B cell (primary cell): Measurements from ENCODE around the gene NDUFB7. TPM values are rescaled to one million over a fixed set of nuclear protein-coding genes. Genes with fewer than 3 reads are reported as not detected.

ENCODE experiments used
- ATAC-seq: fragments of 200-7000 bp; cut with Tn5 transposase; one replicate; pipeline ENCODE4 v1.10.0; 2021; ENCODE audit warnings: low read depth, mild to moderate bottlenecking, moderate number of reproducible peaks, moderate library complexity
- CTCF ChIA-PET: fragments of 350-600 bp; sonication (Branson Sonifier 250); formaldehyde crosslinking; loops from one replicate; lab custom pipeline; 2021; ENCODE audit warnings: antibody characterized with exemption, inconsistent platforms; lab: Charles Lee
- POLR2A ChIA-PET: fragments of 350-600 bp; sonication (Branson Sonifier 250); formaldehyde crosslinking; loops from one replicate; lab custom pipeline; 2021; ENCODE audit warnings: antibody characterized with exemption; lab: Charles Lee
- DNase-seq: peaks from one replicate; pipeline ENCODE4 v3.0.0; 2013
- H2AFZ ChIP-seq: 2 replicates; pipeline ENCODE4 v1.6.1; 2012; ENCODE audit warnings: mild to moderate bottlenecking, low read depth, low read length; ENCODE audit not compliant: insufficient read depth, poor library complexity, severe bottlenecking
- H3K27ac ChIP-seq, 2 donors: 1 replicate in 1 of 2; 2 replicates in 1 of 2; pipeline ENCODE4 v1.5.1; 2012 to 2013; ENCODE audit warnings: low read length in 2 of 2, mild to moderate bottlenecking in 2 of 2, moderate library complexity in 1 of 2
- H3K27me3 ChIP-seq, 4 experiments: fragments of 200-600 bp in 1 of 4; sonication (generic) in 1 of 4; replicated peaks in 1 of 4; 1 replicate in 2 of 4; 2 replicates in 2 of 4; pipeline versions ENCODE4 v1.6.1 to v1.7.0; 2013 to 2016; ENCODE audit warnings: low read length in 3 of 4, mild to moderate bottlenecking in 2 of 4, mixed read lengths in 1 of 4, moderate library complexity in 1 of 4; ENCODE audit not compliant: insufficient read depth in 4 of 4, control insufficient read depth in 3 of 4; ENCODE audit errors: control extremely low read depth in 1 of 4
- H3K36me3 ChIP-seq, 2 experiments: replicated peaks in 1 of 2; 1 replicate in 1 of 2; 2 replicates in 1 of 2; pipeline versions ENCODE4 v1.6.1 to v1.7.1; 2013; ENCODE audit warnings: low read length in 1 of 2; ENCODE audit not compliant: insufficient read depth in 2 of 2, control insufficient read depth in 1 of 2; ENCODE audit errors: control extremely low read depth in 1 of 2, extremely low read depth in 1 of 2
- H3K4me1 ChIP-seq, 2 donors: fragments of 200-600 bp in 1 of 2; sonication (generic) in 1 of 2; 1 replicate in 1 of 2; 2 replicates in 1 of 2; pipeline versions ENCODE4 v1.5.1 to v1.6.1; 2013 to 2017; ENCODE audit warnings: low read length in 2 of 2; ENCODE audit not compliant: control insufficient read depth in 2 of 2, insufficient read depth in 2 of 2
- H3K4me2 ChIP-seq: replicated peaks from 2 replicates; pipeline ENCODE3; 2012; ENCODE audit warnings: mild to moderate bottlenecking, low read depth, low read length; ENCODE audit not compliant: poor library complexity, severe bottlenecking
- H3K4me3 ChIP-seq, 5 experiments: fragments of 200-600 bp in 1 of 5; sonication (generic) in 1 of 5; 1 replicate in 3 of 5; 2 replicates in 2 of 5; pipeline versions ENCODE4 v1.5.1 to v1.7.0; 2011 to 2016; ENCODE audit warnings: low read length in 4 of 5, mild to moderate bottlenecking in 4 of 5, low read depth in 2 of 5, control low read depth in 1 of 5, moderate library complexity in 1 of 5; ENCODE audit not compliant: insufficient read depth in 1 of 5; ENCODE audit errors: control extremely low read depth in 1 of 5, extremely low read depth in 1 of 5
- H3K79me2 ChIP-seq: fragments of 200-600 bp; sonication (generic); one replicate; pipeline ENCODE4 v1.6.0; 2016; ENCODE audit warnings: low read length; ENCODE audit not compliant: control insufficient read depth, insufficient read depth
- H3K9ac ChIP-seq: fragments of 200-600 bp; sonication (generic); 2 replicates; pipeline ENCODE4 v1.6.1; 2017; ENCODE audit warnings: mild to moderate bottlenecking, low read length, moderate library complexity
- H3K9me3 ChIP-seq, 3 donors: one replicate each; pipeline versions ENCODE4 v1.6.1 to v1.7.1; 2013; ENCODE audit warnings: low read length in 2 of 3; ENCODE audit not compliant: control insufficient read depth in 2 of 3, insufficient read depth in 1 of 3; ENCODE audit errors: control extremely low read depth in 1 of 3
- H4K20me1 ChIP-seq: 2 replicates; pipeline ENCODE4 v1.6.0; 2012; ENCODE audit warnings: mild to moderate bottlenecking, low read length; ENCODE audit not compliant: insufficient read depth, control insufficient read depth, poor library complexity, severe bottlenecking
- H3K27ac Mint-ChIP-seq: one replicate; pipeline ENCODE4 v1.8.0; 2021; ENCODE audit warnings: mixed read lengths
- H3K27me3 Mint-ChIP-seq: one replicate; pipeline ENCODE4 v1.8.0; 2021; ENCODE audit warnings: mixed read lengths
- H3K4me1 Mint-ChIP-seq: one replicate; pipeline ENCODE4 v1.8.0; 2021; ENCODE audit warnings: mixed read lengths
- H3K4me3 Mint-ChIP-seq: one replicate; pipeline ENCODE4 v1.8.0; 2021; ENCODE audit warnings: mixed read lengths
- H3K9me3 Mint-ChIP-seq: one replicate; pipeline ENCODE4 v1.8.0; 2022; ENCODE audit warnings: mixed read lengths; ENCODE audit not compliant: insufficient read depth
- EZH2 ChIP-seq: IDR thresholded peaks from 2 replicates; pipeline ENCODE4 v1.6.1; 2012; ENCODE audit warnings: borderline replicate concordance, low read depth, mild to moderate bottlenecking, moderate library complexity, low read length; ENCODE audit not compliant: insufficient read depth, poor library complexity, severe bottlenecking
- WGBS: methylation state at CpG from one replicate; pipeline ENCODE4 v1.1.5; 2013; ENCODE audit warnings: missing lambda C conversion rate; ENCODE audit not compliant: insufficient coverage; 5-methylcytosine and 5-hydroxymethylcytosine counted together
- intact Hi-C: fragments of 100-400 bp; cut with micrococcal nuclease; formaldehyde crosslinking; loops from one replicate; pipeline ENCODE4 v1.10.0; 2022
- polyA minus RNA-seq: library from RNA; depleted of rRNA, polyadenylated mRNA; stranded (reverse); fragments of >200 nt; gene quantifications from 2 replicates; pipeline ENCODE4 v1.2.3, GENCODE V29; 2012
- polyA plus RNA-seq: library from polyadenylated mRNA; depleted of rRNA; stranded (reverse); fragments of >200 nt; gene quantifications from 2 replicates; pipeline ENCODE4 v1.2.3, GENCODE V29; 2012
- total RNA-seq, 2 donors: library from RNA; stranded (reverse); fragments of 120-200 nt in 1 of 2; gene quantifications; 1 replicate in 1 of 2; 2 replicates in 1 of 2; pipeline versions ENCODE4 v1.2.3 to v1.2.4, GENCODE V29; 2013 to 2022
- TF ChIP-seq, protein P1 (sequence below): fragments of 200-600 bp; IDR thresholded peaks from one replicate; pipeline ENCODE4 v1.8.0; 2022; ENCODE audit warnings: antibody characterized with exemption, mild to moderate bottlenecking

Gene NDUFB7
- total RNA-seq (71.5 and 72.4 TPM in 2 replicates), polyA plus RNA-seq (86.3 and 168 TPM in 2 replicates), polyA minus RNA-seq (110 and 133 TPM in 2 replicates)
- 82.1 TPM for total RNA-seq (2013)

DNA sequence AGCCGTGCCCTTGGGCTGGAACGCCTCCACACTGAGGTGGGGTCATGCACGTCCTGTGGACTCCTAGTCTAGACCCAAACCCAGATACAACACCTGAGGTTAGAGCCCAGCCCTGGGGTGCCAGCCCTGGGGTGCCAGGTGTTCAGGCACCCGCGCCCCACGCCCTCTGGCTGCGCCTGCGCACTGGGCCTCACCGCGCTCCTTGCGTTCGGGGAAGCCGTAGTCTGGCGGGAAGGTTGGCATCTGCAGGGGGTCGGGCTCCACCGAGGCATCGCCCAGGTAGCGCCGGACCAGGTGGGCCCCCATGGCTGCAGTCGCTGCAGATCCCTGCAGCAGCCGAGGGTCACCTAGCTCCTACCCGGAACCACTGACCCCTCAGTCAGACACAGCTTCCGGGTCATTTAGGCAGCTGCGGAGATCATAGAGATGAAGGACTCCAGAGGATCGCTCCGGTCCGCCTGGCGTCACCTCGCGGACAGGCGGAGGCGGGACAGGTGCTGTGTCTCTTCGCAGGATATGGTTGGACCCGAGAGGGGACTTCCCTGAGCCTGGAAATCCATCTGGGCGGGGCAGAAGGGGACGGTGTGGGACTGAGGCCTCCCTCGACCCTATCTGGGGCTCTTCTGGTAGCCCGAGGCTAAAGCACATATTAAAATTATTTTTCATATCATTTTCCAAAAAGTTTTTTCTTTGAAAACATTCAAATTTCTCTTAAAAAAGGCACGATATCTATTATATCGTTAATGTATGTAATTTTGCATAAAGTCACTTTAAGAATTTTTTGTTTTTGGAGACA, at the start of gene NDUFB7:
Gene NDUFB7, minus strand, starts transcription at position 372 of the 796 bp plus-strand sequence. Its CDS starts 66 bp downstream, at position 306.
- H4K20me1 ChIP-seq = peaks cover 36% of the 10 kb centered on the region
- peak; percentile 96 for DNase-seq
- H3K4me1 Mint-ChIP-seq = peaks cover 52% of the 10 kb centered on the region

More for the DNA sequence above, at the start of gene NDUFB7:
- H3K27ac Mint-ChIP-seq = peak within 1 kb of the TSS; percentile 93
- peak within 1 kb of the TSS; percentile 97 for H3K4me3 Mint-ChIP-seq
- Histone ChIP-seq H2AFZ (peak within 1 kb of the TSS; percentile 80), H3K79me2 (peaks cover 35% of the 10 kb centered on the region), H3K4me1 (peaks cover 29 to 46% of the 10 kb centered on the region in 2 donors), H3K4me3 (peak within 1 kb of the TSS; percentile 56 to 97 (median 93)), H3K4me2 (peak within 1 kb of the TSS; percentile 77), H3K27me3 (no peaks in the 10 kb centered on the region), H3K27ac (peak within 1 kb of the TSS; percentile 42 to 45), H3K36me3 (peaks cover 0 to 14% of the 10 kb centered on the region in 2 experiments), H3K9me3 (no peaks in the 10 kb centered on the region), H3K9ac (peak within 1 kb of the TSS; percentile 73)
- ATAC-seq = peak; percentile 85
- intact Hi-C loops = loop anchor here (1.0 to 10.0 kb wide), 6 partner anchors 43 to 553 kb away; partner anchors contain the start of genes DNAJB1 and TECR
- POLR2A ChIA-PET = interaction anchor here (0.7 to 5.1 kb wide), 3 partner anchors 42 to 575 kb away, joined by 3 to 90 read pairs (median 4); partner anchors contain the start of gene ZNF333
- H3K27me3 Mint-ChIP-seq = no peaks in the 10 kb centered on the region
- TF ChIP-seq, protein P1, sequence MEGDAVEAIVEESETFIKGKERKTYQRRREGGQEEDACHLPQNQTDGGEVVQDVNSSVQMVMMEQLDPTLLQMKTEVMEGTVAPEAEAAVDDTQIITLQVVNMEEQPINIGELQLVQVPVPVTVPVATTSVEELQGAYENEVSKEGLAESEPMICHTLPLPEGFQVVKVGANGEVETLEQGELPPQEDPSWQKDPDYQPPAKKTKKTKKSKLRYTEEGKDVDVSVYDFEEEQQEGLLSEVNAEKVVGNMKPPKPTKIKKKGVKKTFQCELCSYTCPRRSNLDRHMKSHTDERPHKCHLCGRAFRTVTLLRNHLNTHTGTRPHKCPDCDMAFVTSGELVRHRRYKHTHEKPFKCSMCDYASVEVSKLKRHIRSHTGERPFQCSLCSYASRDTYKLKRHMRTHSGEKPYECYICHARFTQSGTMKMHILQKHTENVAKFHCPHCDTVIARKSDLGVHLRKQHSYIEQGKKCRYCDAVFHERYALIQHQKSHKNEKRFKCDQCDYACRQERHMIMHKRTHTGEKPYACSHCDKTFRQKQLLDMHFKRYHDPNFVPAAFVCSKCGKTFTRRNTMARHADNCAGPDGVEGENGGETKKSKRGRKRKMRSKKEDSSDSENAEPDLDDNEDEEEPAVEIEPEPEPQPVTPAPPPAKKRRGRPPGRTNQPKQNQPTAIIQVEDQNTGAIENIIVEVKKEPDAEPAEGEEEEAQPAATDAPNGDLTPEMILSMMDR = peak; percentile 85
- no peak for TF ChIP-seq EZH2
- 0% methylated on average over 33 of the region's 40 CpGs for WGBS
- H3K9me3 Mint-ChIP-seq = no peaks in the 10 kb centered on the region
- CTCF ChIA-PET = interaction anchor here (0.9 to 13.4 kb wide), 9 partner anchors 15 to 842 kb away, joined by 3 to 681 read pairs (median 16); partner anchors contain the start of genes ADGRE3, DNAJB1 and ZNF333
